ENCODE data around the gene DPH6. TPM values are rescaled to one million over a fixed set of nuclear protein-coding genes. Genes with fewer than 3 reads are reported as not detected.

DPH6 gene
- total and polyA plus RNA-seq, 4 donors, result 3.4 to 14.3 (median 10.4) TPM

GRCh38 chr15:35566991-35567390, 21.0 kb upstream of the DPH6 start (continued):
- TF ChIP-seq ZBTB33 (IDR thresholded peaks at IDR 0.05) (no peak), RAD21 (IDR thresholded peaks at IDR 0.05) (no peak), HNF4A (conservative IDR thresholded peaks at IDR 0.05) (no peak), RXRA (IDR thresholded peaks at IDR 0.05) (no peak), HNF4G (IDR thresholded peaks at IDR 0.05) (no peak), JUND (IDR thresholded peaks at IDR 0.05) (no peak), ATF3 (IDR thresholded peaks at IDR 0.05) (no peak)

GRCh38 chr15:35565901-35566300, 19.9 kb upstream of the DPH6 start:
- Histone ChIP-seq H3K27me3 (ENCODE audit: control insufficient read depth in 4 of 4, insufficient read depth in 4 of 4, low read length in 3 of 4) (no peaks in the 10 kb centered on the region), H3K27ac (ENCODE audit: low read depth in 1 of 2, low read length in 2 of 2) (no peak overlapping the region), H3K36me3 (ENCODE audit: control insufficient read depth in 4 of 4, insufficient read depth in 3 of 4, low read depth in 1 of 4, low read length in 3 of 4) (no peaks in the 10 kb centered on the region), H3K9me3 (ENCODE audit: control insufficient read depth in 4 of 4, low read length in 3 of 4) (no peaks in the 10 kb centered on the region), H3K4me1 (ENCODE audit: control insufficient read depth in 4 of 4, insufficient read depth in 4 of 4, low read length in 3 of 4) (no peaks in the 10 kb centered on the region), H3K9ac (ENCODE audit: low read depth in 1 of 2, low read length in 2 of 2) (no peak overlapping the region), H3K4me3 (ENCODE audit: low read depth in 1 of 3, low read length in 3 of 3) (no peak overlapping the region)
- no peak for DNase-seq (ENCODE audit: low spot score)
- 91% methylated on average over 3 of the region's 3 CpGs for WGBS
- no peak for TF ChIP-seq FOXA2 (IDR thresholded peaks at IDR 0.05)
- TF ChIP-seq MAX (IDR thresholded peaks at IDR 0.05), result no peak
- no peak for TF ChIP-seq SP1 (IDR thresholded peaks at IDR 0.05)
- TF ChIP-seq EGR1 (IDR thresholded peaks at IDR 0.05; ENCODE audit: low read depth in 2 of 2), result no peak
- no peak for TF ChIP-seq NR2F2 (IDR thresholded peaks at IDR 0.05)
- no peak for TF ChIP-seq TAF1 (conservative IDR thresholded peaks at IDR 0.05)
- TF ChIP-seq RAD21 (IDR thresholded peaks at IDR 0.05), result no peak
- no peak for TF ChIP-seq ZBTB33 (IDR thresholded peaks at IDR 0.05)
- TF ChIP-seq RXRA (IDR thresholded peaks at IDR 0.05), result no peak
- TF ChIP-seq GABPA (IDR thresholded peaks at IDR 0.05 in 1 of 2, conservative IDR thresholded peaks at IDR 0.05 in 1 of 2), result no peak
- TF ChIP-seq JUND (IDR thresholded peaks at IDR 0.05), result no peak
- TF ChIP-seq HNF4A (conservative IDR thresholded peaks at IDR 0.05), result no peak
- no peak for TF ChIP-seq HNF4G (IDR thresholded peaks at IDR 0.05)
- no peak for TF ChIP-seq YY1 (IDR thresholded peaks at IDR 0.05)
- TF ChIP-seq ATF3 (IDR thresholded peaks at IDR 0.05), result no peak
- TF ChIP-seq REST (IDR thresholded peaks at IDR 0.05), result no peak
- no peak for TF ChIP-seq FOXA1 (IDR thresholded peaks at IDR 0.05)
